Measurements from ENCODE around the gene CORIN.

Gene CORIN

GRCh38 chr4:47698837-47699236 is 139.0 kb downstream of the CORIN start:
- H3K18ac ChIP-seq (ENCODE audit: low read length): no peak overlapping the region
- no peak overlapping the region for H2AFZ ChIP-seq (ENCODE audit: insufficient read depth, low read length, poor library complexity)
- no peak overlapping the region for H2AK5ac ChIP-seq (ENCODE audit: low read length)
- no peak overlapping the region for H3K14ac ChIP-seq (ENCODE audit: low read length)
- H2BK12ac ChIP-seq (ENCODE audit: low read length): no peak overlapping the region
- no peak overlapping the region for H4K12ac ChIP-seq (ENCODE audit: low read depth, low read length)
- H3K9ac ChIP-seq (ENCODE audit: low read length): no peak overlapping the region
- H2BK5ac ChIP-seq (ENCODE audit: low read depth, low read length, poor library complexity): no peak overlapping the region
- H4K8ac ChIP-seq (ENCODE audit: low read depth, low read length): no peak overlapping the region
- H3K79me1 ChIP-seq (ENCODE audit: low read length): no peaks in the 10 kb centered on the region
- H3K4me3 ChIP-seq (ENCODE audit: low read depth, low read length): no peak overlapping the region
- H4K91ac ChIP-seq (ENCODE audit: low read depth, low read length): no peak overlapping the region
- no peaks in the 10 kb centered on the region for H3K4me1 ChIP-seq (ENCODE audit: control insufficient read depth in 1 of 2, insufficient read depth in 2 of 2, low read length in 2 of 2)
- H3K36me3 ChIP-seq (ENCODE audit: control insufficient read depth in 1 of 2, insufficient read depth in 2 of 2, low read length in 2 of 2): no peaks in the 10 kb centered on the region
- no peak overlapping the region for H2BK120ac ChIP-seq (ENCODE audit: insufficient read depth, low read length, poor library complexity)
- no peak for DNase-seq
- H3K27ac ChIP-seq (ENCODE audit: low read depth, low read length): no peak overlapping the region
- no CpG with 5 or more reads among the region's 3 CpGs for WGBS (ENCODE audit: extremely low coverage, insufficient coverage, insufficient read length)
- no peaks in the 10 kb centered on the region for H3K9me3 ChIP-seq (ENCODE audit: insufficient read depth, low read depth, low read length)
- no peak overlapping the region for H3K4me2 ChIP-seq (ENCODE audit: low read length)
- H3K27me3 ChIP-seq (ENCODE audit: insufficient read depth, low read length): no peaks in the 10 kb centered on the region
- H3K79me2 ChIP-seq (ENCODE audit: control insufficient read depth, insufficient read depth, low read length, poor library complexity): no peaks in the 10 kb centered on the region
- no peak overlapping the region for H3K23ac ChIP-seq (ENCODE audit: low read length)
- H3K4ac ChIP-seq (ENCODE audit: low read depth, low read length): no peak overlapping the region

GRCh38 chr4:47696823-47697222 is 141.0 kb downstream of the CORIN start:
- no peaks in the 10 kb centered on the region for H3K9me3 ChIP-seq (ENCODE audit: insufficient read depth, low read depth, low read length)
- H3K9ac ChIP-seq (ENCODE audit: low read length): no peak overlapping the region
- H3K79me1 ChIP-seq (ENCODE audit: low read length): no peaks in the 10 kb centered on the region
- no peaks in the 10 kb centered on the region for H3K4me1 ChIP-seq (ENCODE audit: control insufficient read depth in 1 of 2, insufficient read depth in 2 of 2, low read length in 2 of 2)
- H3K36me3 ChIP-seq (ENCODE audit: control insufficient read depth in 1 of 2, insufficient read depth in 2 of 2, low read length in 2 of 2): no peaks in the 10 kb centered on the region
- H2BK5ac ChIP-seq (ENCODE audit: low read depth, low read length, poor library complexity): no peak overlapping the region
- H3K23ac ChIP-seq (ENCODE audit: low read length): no peak overlapping the region
- H4K12ac ChIP-seq (ENCODE audit: low read depth, low read length): no peak overlapping the region
- H3K27me3 ChIP-seq (ENCODE audit: insufficient read depth, low read length): no peaks in the 10 kb centered on the region
- no peak overlapping the region for H3K18ac ChIP-seq (ENCODE audit: low read length)
- H3K4me2 ChIP-seq (ENCODE audit: low read length): no peak overlapping the region
- no peak overlapping the region for H3K27ac ChIP-seq (ENCODE audit: low read depth, low read length)
- H2AK5ac ChIP-seq (ENCODE audit: low read length): no peak overlapping the region
- H3K4ac ChIP-seq (ENCODE audit: low read depth, low read length): no peak overlapping the region
- H2BK120ac ChIP-seq (ENCODE audit: insufficient read depth, low read length, poor library complexity): no peak overlapping the region
- no peak overlapping the region for H3K4me3 ChIP-seq (ENCODE audit: low read depth, low read length)
- WGBS (ENCODE audit: extremely low coverage, insufficient coverage, insufficient read length): no CpG with 5 or more reads among the region's 6 CpGs
- no peak for DNase-seq
- H2BK12ac ChIP-seq (ENCODE audit: low read length): no peak overlapping the region
- no peak overlapping the region for H4K91ac ChIP-seq (ENCODE audit: low read depth, low read length)
- no peaks in the 10 kb centered on the region for H3K79me2 ChIP-seq (ENCODE audit: control insufficient read depth, insufficient read depth, low read length, poor library complexity)
- H4K8ac ChIP-seq (ENCODE audit: low read depth, low read length): no peak overlapping the region
- H3K14ac ChIP-seq (ENCODE audit: low read length): no peak overlapping the region
- H2AFZ ChIP-seq (ENCODE audit: insufficient read depth, low read length, poor library complexity): no peak overlapping the region

- H2BK5ac ChIP-seq (ENCODE audit: low read depth, low read length, poor library complexity): no peak overlapping the region
- no peak overlapping the region for H4K12ac ChIP-seq (ENCODE audit: low read depth, low read length)
- H3K18ac ChIP-seq (ENCODE audit: low read length): no peak overlapping the region
- no peaks in the 10 kb centered on the region for H3K9me3 ChIP-seq (ENCODE audit: insufficient read depth, low read depth, low read length)
- H3K14ac ChIP-seq (ENCODE audit: low read length): no peak overlapping the region
- no CpG with 5 or more reads among the region's 1 CpG for WGBS (ENCODE audit: extremely low coverage, insufficient coverage, insufficient read length)
- H3K27me3 ChIP-seq (ENCODE audit: insufficient read depth, low read length): no peaks in the 10 kb centered on the region
- no peak overlapping the region for H3K4ac ChIP-seq (ENCODE audit: low read depth, low read length)
- no peaks in the 10 kb centered on the region for H3K79me1 ChIP-seq (ENCODE audit: low read length)
- H2BK120ac ChIP-seq (ENCODE audit: insufficient read depth, low read length, poor library complexity): no peak overlapping the region
- H3K4me2 ChIP-seq (ENCODE audit: low read length): no peak overlapping the region
- H3K27ac ChIP-seq (ENCODE audit: low read depth, low read length): no peak overlapping the region
- no peak for DNase-seq
- H3K9ac ChIP-seq (ENCODE audit: low read length): no peak overlapping the region
- no peaks in the 10 kb centered on the region for H3K79me2 ChIP-seq (ENCODE audit: control insufficient read depth, insufficient read depth, low read length, poor library complexity)
- H3K4me3 ChIP-seq (ENCODE audit: low read depth, low read length): no peak overlapping the region
- no peak overlapping the region for H2AK5ac ChIP-seq (ENCODE audit: low read length)
- H4K8ac ChIP-seq (ENCODE audit: low read depth, low read length): no peak overlapping the region
- no peaks in the 10 kb centered on the region for H3K36me3 ChIP-seq (ENCODE audit: control insufficient read depth in 1 of 2, insufficient read depth in 2 of 2, low read length in 2 of 2)
- H3K23ac ChIP-seq (ENCODE audit: low read length): no peak overlapping the region
- no peak overlapping the region for H2BK12ac ChIP-seq (ENCODE audit: low read length)
- no peaks in the 10 kb centered on the region for H3K4me1 ChIP-seq (ENCODE audit: control insufficient read depth in 1 of 2, insufficient read depth in 2 of 2, low read length in 2 of 2)
- no peak overlapping the region for H2AFZ ChIP-seq (ENCODE audit: insufficient read depth, low read length, poor library complexity)
- H4K91ac ChIP-seq (ENCODE audit: low read depth, low read length): no peak overlapping the region
These were observed 142.6 kb downstream of the CORIN start for GRCh38 chr4:47695260-47695659.

- Histone ChIP-seq H3K79me2 (ENCODE audit: control insufficient read depth, insufficient read depth, low read length, poor library complexity) (no peaks in the 10 kb centered on the region), H2BK12ac (ENCODE audit: low read length) (no peak overlapping the region), H3K23ac (ENCODE audit: low read length) (no peak overlapping the region), H3K9ac (ENCODE audit: low read length) (no peak overlapping the region), H3K14ac (ENCODE audit: low read length) (no peak overlapping the region), H3K27ac (ENCODE audit: low read depth, low read length) (no peak overlapping the region), H4K8ac (ENCODE audit: low read depth, low read length) (no peak overlapping the region), H3K4me2 (ENCODE audit: low read length) (no peak overlapping the region), H3K79me1 (ENCODE audit: low read length) (no peaks in the 10 kb centered on the region), H3K4me1 (ENCODE audit: control insufficient read depth in 1 of 2, insufficient read depth in 2 of 2, low read length in 2 of 2) (no peaks in the 10 kb centered on the region), H3K36me3 (ENCODE audit: control insufficient read depth in 1 of 2, insufficient read depth in 2 of 2, low read length in 2 of 2) (no peaks in the 10 kb centered on the region), H3K4me3 (ENCODE audit: low read depth, low read length) (no peak overlapping the region), H2AK5ac (ENCODE audit: low read length) (no peak overlapping the region), H4K12ac (ENCODE audit: low read depth, low read length) (no peak overlapping the region), H3K9me3 (ENCODE audit: insufficient read depth, low read depth, low read length) (no peaks in the 10 kb centered on the region), H2BK5ac (ENCODE audit: low read depth, low read length, poor library complexity) (no peak overlapping the region), H2BK120ac (ENCODE audit: insufficient read depth, low read length, poor library complexity) (no peak overlapping the region), H4K91ac (ENCODE audit: low read depth, low read length) (no peak overlapping the region), H3K27me3 (ENCODE audit: insufficient read depth, low read length) (no peaks in the 10 kb centered on the region), H3K18ac (ENCODE audit: low read length) (no peak overlapping the region), H2AFZ (ENCODE audit: insufficient read depth, low read length, poor library complexity) (no peak overlapping the region), H3K4ac (ENCODE audit: low read depth, low read length) (no peak overlapping the region)
- DNase-seq: no peak
- WGBS (ENCODE audit: extremely low coverage, insufficient coverage, insufficient read length): no CpG with 5 or more reads among the region's 1 CpG
These were observed 143.5 kb downstream of the CORIN start for GRCh38 chr4:47694322-47694721.
